ENCODE data around the gene UPK1A. TPM values are rescaled to one million over a fixed set of nuclear protein-coding genes. Genes with fewer than 3 reads are reported as not detected.
"Not testable (repeated sequence)": the region's sequence is repeated elsewhere in the genome, so short reads cannot be mapped to it uniquely, and the experiment has no call there.

UPK1A gene
- total and polyA plus RNA-seq, 2 donors (not counting 1 experiment from before 2014, with no cell fraction given): 0.16 TPM; not detected in 1

- Histone ChIP-seq H3K27ac (ENCODE audit: low read length in 2 of 2) (peak overlapping the region in 1 of 2 donors; percentile 14), H3K36me3 (replicated peaks in 1 of 2; ENCODE audit: control extremely low read depth in 1 of 2, control insufficient read depth in 1 of 2, extremely low read depth in 1 of 2, insufficient read depth in 2 of 2, low read length in 1 of 2) (peaks cover 6 to 35% of the 10 kb centered on the region in 2 experiments), H3K4me3 (ENCODE audit: control extremely low read depth in 1 of 5, extremely low read depth in 1 of 5, insufficient read depth in 1 of 5, low read depth in 2 of 5, low read length in 4 of 5) (no peak overlapping the region), H3K9ac (ENCODE audit: low read length) (no peak overlapping the region), H4K20me1 (ENCODE audit: control insufficient read depth, insufficient read depth, low read length, poor library complexity, severe bottlenecking) (peaks cover 13% of the 10 kb centered on the region), H2AFZ (ENCODE audit: insufficient read depth, low read depth, low read length, poor library complexity, severe bottlenecking) (no peak overlapping the region), H3K79me2 (ENCODE audit: control insufficient read depth, insufficient read depth, low read length) (peaks cover 57% of the 10 kb centered on the region), H3K4me2 (replicated peaks; ENCODE audit: low read depth, low read length, poor library complexity, severe bottlenecking) (no peak overlapping the region), H3K27me3 (replicated peaks in 1 of 4; ENCODE audit: control extremely low read depth in 1 of 4, control insufficient read depth in 3 of 4, insufficient read depth in 4 of 4, low read length in 3 of 4) (no peaks in the 10 kb centered on the region), H3K9me3 (ENCODE audit: control extremely low read depth in 1 of 3, control insufficient read depth in 2 of 3, insufficient read depth in 1 of 3, low read length in 2 of 3) (peaks cover 0 to 5% (median 0%) of the 10 kb centered on the region in 3 donors), H3K4me1 (ENCODE audit: control insufficient read depth in 2 of 2, insufficient read depth in 2 of 2, low read length in 2 of 2) (peaks cover 10 to 26% of the 10 kb centered on the region in 2 donors)
- 74% methylated on average over 6 of the region's 9 CpGs for WGBS (ENCODE audit: insufficient coverage)
- TF ChIP-seq EZH2 (IDR thresholded peaks at IDR 0.05; ENCODE audit: borderline replicate concordance, insufficient read depth, low read depth, low read length, poor library complexity, severe bottlenecking) (no peak), CTCF (IDR thresholded peaks at IDR 0.05) (no peak)
- ATAC-seq (ENCODE audit: low read depth) (no peak), DNase-seq (no peak)
- intact Hi-C loops (cut with micrococcal nuclease): no loop called here
- no peak overlapping the region for H3K27ac Mint-ChIP-seq
- H3K27me3 Mint-ChIP-seq: no peaks in the 10 kb centered on the region
- POLR2A ChIA-PET: no interaction called here
- H3K4me3 Mint-ChIP-seq: no peak overlapping the region
- H3K9me3 Mint-ChIP-seq (ENCODE audit: insufficient read depth): no peaks in the 10 kb centered on the region
- CTCF ChIA-PET: interaction anchor here (0.6 to 1.0 kb wide), 2 partner anchors 42 to 44 kb away, joined by 3 to 7 read pairs; no protein-coding TSS in a partner anchor
- peaks cover 29% of the 10 kb centered on the region for H3K4me1 Mint-ChIP-seq
Measured at GRCh38 chr19:35650581-35650980, 15.7 kb upstream of the UPK1A start.

- H3K4me3 ChIP-seq (ENCODE audit: control extremely low read depth in 1 of 5, extremely low read depth in 1 of 5, insufficient read depth in 1 of 5, low read depth in 2 of 5, low read length in 4 of 5); H2AFZ ChIP-seq (ENCODE audit: insufficient read depth, low read depth, low read length, poor library complexity, severe bottlenecking); CTCF ChIA-PET; DNase-seq; H3K9me3 ChIP-seq (ENCODE audit: control extremely low read depth in 1 of 3, control insufficient read depth in 2 of 3, insufficient read depth in 1 of 3, low read length in 2 of 3); H3K9ac ChIP-seq (ENCODE audit: low read length); POLR2A ChIA-PET; H3K27ac ChIP-seq (ENCODE audit: low read length in 2 of 2); H3K27ac Mint-ChIP-seq; intact Hi-C loops (cut with micrococcal nuclease); H3K27me3 Mint-ChIP-seq; ATAC-seq (ENCODE audit: low read depth); H3K27me3 ChIP-seq (replicated peaks in 1 of 4; ENCODE audit: control extremely low read depth in 1 of 4, control insufficient read depth in 3 of 4, insufficient read depth in 4 of 4, low read length in 3 of 4); H3K4me1 Mint-ChIP-seq; H3K4me3 Mint-ChIP-seq; H3K4me2 ChIP-seq (replicated peaks; ENCODE audit: low read depth, low read length, poor library complexity, severe bottlenecking); H3K4me1 ChIP-seq (ENCODE audit: control insufficient read depth in 2 of 2, insufficient read depth in 2 of 2, low read length in 2 of 2); H3K9me3 Mint-ChIP-seq (ENCODE audit: insufficient read depth): not testable (repeated sequence)
- 90% methylated on average over 2 of the region's 6 CpGs for WGBS (ENCODE audit: insufficient coverage)
- Histone ChIP-seq H3K36me3 (replicated peaks in 1 of 2; ENCODE audit: control extremely low read depth in 1 of 2, control insufficient read depth in 1 of 2, extremely low read depth in 1 of 2, insufficient read depth in 2 of 2, low read length in 1 of 2) (peaks cover 8 to 70% of the 10 kb centered on the region in 2 experiments), H3K79me2 (ENCODE audit: control insufficient read depth, insufficient read depth, low read length) (peaks cover 49% of the 10 kb centered on the region), H4K20me1 (ENCODE audit: control insufficient read depth, insufficient read depth, low read length, poor library complexity, severe bottlenecking) (peaks cover 13% of the 10 kb centered on the region)
Measured at GRCh38 chr19:35654828-35655227, 11.5 kb upstream of the UPK1A start.

Data from B cell (primary cell).